GM04503 (cell line): ENCODE results near the gene PRLHR.

Source experiments
- DNase-seq: peaks from one replicate; pipeline ENCODE4 v3.0.0-alpha.2; 2012; ENCODE audit warnings: low read depth

Gene PRLHR

DNA sequence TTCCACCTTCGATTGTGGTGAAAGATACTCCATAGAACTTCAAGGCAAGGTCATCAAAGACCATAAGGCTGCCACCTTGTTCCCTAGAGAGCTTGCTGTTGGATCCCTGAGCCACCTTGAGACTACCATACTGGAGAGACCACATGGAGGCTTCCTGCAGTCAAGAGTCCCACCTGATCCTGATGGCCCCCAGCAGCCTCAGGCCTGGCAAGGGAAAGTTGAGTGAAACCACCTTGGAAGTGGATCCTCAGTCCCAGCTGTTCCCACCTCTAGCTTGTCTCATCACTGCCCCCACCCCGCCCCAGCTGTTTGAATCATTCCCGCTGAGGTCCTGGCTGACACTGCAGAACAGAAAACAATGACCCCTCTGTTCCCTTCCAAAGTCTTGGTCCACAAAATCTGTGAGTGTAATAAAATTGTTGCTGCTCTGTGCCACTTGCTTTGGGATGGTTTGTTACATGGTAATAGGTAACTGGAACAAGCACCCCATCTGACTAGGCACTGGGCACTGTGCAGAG is 32.0 kb downstream of the PRLHR start:
- DNase-seq: no peak

DNA sequence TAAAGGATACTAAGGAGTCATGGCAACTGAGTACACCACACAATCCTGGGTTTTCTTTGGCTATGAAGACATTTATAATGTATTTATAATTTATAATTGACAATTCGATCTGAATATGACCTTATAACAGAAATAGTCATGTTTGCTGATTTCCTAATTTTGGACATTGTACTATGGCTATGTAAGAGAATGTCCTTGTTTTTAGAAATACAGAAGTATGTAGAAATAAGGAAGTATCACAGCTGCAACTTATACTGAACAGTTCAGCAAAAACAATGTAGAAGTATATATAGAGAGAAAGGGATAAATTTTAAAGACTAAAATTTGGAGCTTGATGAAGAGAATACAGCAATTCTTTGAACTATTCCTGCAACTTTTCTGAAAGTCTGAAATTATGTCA is 32.6 kb downstream of the PRLHR start:
- no peak for DNase-seq

DNA sequence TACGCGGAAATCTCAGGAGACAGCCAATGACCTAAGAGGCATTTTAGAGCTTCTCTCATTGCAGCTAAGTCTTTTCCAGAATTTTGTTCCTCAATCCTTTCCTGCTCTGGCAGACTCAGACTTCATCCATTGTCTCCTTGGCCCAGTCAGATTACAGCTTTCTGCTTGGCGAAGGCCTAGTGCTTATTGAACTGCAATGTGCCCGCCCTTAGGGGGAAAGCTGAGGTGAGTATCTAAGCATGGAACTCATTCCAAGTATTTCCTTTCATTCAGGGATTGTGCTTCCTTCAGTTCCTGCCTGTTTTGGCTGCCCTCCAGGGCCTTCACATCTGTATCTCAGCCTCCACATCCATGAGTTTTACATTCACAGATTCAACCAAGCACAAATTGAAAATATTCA is 37.5 kb downstream of the PRLHR start:
- DNase-seq: no peak

DNA sequence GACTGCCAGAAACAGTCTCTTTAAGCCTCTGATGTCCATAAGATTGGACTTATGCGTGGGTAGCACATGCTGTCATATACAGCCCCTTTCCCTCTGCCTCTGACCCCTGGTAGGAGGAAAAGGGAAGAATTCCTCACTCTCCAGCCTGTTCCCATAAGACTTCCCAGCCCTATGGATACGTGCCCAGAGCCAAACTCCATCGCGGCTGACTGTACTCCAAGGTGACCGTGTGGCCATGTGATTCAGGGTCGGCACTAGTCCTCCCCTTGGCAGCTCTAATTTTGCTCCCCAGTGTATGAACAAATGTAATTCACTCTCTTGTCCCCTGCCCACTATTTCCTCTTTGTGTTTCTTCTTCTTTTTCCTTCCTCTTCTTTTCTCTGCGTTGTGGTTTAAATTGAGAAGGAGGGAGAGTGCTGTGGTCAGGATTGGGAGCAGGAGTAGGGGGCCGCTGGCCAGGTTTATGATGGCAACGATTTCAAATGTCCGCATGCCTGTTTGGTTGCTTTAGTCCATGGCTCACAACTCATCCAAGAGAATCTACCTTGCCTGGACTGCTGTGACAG is 43.8 kb downstream of the PRLHR start:
- no peak for DNase-seq

DNA sequence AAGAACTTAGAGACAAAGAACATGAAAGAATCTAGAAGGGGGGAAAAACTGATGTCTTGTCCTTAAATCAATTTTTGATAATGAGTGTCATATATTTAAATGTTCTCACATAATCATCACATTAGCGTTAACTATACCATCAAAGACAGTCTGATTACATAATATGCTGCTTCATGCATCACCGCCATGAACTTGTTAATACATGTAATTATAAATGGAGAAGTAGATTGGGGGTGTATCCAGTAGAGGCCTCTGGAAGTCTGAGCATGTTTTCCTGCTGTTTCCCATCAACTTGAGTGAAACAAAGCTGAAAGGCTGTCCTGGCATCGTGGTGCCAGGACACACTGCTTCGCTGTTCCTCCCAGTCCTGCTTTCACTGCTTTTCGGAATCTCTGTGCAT is 48.2 kb downstream of the PRLHR start:
- no peak for DNase-seq

DNA sequence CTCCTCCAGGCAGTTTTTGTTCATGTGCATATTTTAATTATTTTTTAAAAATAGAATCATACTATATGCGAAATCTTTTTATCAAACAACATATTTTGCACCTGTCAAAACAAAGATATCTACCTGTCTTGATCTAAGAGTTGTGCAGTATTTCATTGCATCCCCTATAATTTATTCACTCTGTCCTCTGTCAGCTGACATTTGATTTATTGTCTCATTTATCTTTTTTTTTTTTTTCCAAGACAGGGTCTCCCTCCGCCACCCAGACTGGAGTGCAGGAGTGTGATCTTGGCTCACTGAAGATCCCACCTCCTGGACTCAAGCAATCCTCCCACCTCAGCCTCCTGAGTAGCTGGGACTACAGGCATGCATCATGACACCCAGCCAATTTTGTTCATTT is 49.0 kb downstream of the PRLHR start:
- no peak for DNase-seq

DNA sequence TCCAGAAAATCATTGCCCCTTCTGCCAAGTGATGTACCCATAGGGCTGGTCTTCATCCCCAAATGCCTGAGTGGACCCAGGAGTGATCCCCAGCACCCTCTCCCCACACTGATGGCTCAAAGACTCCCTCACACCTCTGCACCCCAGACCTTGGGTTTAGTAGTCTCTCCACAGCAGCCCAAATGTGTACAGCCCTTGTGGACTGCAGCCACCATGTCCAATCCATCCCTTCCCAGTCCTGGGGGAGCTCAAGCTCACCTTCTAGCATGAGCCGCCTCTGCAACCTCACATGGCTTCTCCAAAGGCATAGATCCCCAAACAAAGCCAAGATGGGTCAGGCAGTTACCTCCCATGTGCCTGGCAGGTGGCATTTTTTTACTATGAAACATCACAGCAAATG is 50.1 kb downstream of the PRLHR start:
- no peak for DNase-seq

DNA sequence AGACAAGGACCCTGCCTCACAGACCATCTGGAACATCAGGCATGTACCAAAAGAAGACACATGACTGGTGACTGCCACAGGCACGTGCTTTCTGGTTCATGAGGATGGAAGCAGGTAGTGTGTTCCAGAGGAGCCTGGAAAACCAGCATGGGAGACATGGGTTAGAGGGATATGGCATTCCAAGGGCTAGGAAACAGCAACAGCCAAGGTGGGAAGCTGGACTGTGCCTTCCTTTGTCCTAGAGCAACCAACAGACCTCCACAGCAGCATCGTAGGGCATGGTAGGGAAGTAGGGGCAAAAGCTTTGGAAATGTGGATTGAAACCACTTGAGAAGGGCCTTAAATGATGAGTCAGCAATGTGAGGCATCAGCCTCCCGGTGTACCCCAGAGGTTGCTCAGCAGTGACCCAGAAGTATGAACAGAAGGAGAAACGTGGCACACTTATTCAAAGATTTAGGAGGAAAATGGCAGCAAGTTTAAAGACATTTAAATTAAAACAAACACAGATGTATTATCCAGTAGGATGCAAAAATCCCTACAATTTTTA is 51.0 kb downstream of the PRLHR start:
- no peak for DNase-seq

DNA sequence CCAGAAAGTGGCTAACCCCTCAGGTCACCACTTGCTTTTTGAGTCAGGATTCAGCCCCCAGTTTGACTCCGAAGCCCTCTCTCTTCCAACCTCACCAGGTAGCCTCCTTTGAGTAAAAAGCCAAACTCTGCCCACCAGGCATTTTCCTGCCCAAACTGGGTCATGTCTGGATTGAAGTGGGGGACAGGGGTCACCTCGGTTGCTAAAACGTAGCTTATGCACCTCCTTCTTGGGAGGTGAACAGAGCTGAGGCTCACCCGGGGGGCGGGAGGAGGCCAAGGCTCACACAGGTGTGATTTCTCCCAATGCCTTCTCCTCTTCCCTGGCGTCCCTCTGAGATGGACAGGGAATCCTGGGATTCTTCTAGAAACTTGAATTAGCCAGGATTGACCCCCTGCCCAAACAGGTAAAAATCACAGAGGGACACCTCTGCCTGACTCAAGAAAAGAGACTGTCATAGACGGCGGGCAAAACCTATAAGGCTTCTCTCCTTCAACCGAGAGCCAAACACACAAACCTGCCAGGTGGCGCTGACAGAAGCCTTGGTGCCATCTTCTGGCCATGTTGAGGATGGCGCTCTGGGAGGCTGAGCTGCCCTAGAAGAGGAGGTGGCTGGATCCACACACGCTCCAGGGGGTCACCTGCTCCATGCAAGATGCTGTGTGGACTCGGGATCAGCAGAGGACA is 51.6 kb downstream of the PRLHR start:
- no peak for DNase-seq

DNA sequence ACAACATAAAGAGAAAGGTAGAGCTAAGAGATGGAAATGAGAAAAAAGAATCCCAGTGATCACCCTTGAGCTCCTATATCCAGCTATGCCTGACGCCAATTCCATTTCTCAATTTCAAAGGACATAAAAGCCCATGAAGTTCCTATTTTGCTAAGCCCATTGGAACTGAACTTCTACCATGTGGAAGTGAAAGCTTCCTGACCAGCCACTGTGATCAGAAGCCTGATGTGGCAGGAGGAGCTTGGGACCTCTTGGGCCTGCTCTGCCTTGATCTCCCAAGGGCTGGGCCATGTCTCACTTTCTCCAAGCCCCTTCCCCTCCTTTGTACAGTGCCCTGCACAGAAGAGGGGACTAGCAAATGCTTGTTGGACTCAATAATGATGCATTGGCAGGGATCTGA is 52.7 kb downstream of the PRLHR start:
- DNase-seq: no peak

DNA sequence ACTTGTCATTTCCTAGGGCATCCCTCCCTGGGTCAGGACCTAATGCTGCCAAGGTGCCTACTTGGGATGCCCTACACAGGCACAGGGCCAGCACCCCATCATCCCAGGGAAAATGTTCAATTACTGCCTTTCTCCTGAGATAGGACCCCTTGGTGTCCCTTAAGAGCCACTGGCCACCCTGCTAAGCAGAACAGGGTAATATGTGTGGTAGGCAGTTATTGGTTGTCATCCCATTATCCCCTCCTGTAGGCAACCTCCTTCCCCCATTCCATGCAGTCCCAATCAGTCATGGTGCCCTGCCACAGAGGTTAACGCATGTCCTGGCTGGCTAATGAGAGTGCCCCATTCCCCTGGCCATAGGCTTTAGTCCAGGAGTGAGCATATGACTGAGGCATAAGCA is 53.2 kb downstream of the PRLHR start:
- no peak for DNase-seq

DNA sequence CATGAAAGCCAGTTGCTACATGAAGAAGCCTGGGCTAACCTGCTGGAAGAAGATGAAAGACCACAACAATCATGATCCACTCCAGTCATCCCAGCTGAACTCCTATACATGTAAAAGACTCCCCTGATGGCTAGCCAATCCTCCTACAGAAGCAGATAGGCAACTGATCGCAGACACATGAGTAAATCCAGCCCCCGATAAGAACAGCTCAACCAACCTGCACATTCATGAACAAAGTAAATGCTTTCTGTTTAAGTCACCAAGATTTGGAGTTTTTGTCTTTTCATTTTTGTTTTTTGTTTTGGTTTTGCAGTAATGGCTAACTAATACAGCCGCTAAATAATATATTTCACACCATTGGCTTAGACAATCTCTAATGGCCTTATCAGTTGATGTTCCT is 53.7 kb downstream of the PRLHR start:
- no peak for DNase-seq
